OCI-LY3 (cell line): ENCODE data around the gene TRIP11.

Experiments
- EZH2phosphoT487 ChIP-seq: fragments of 200-600 bp; shearing (Covaris generic); IDR thresholded peaks from 2 replicates; pipeline ENCODE4 v1.6.1; 2018; ENCODE audit warnings: antibody characterized with exemption, mixed run types, low read depth
- TF ChIP-seq, protein P1 (sequence below): fragments of 200-600, 300-600 bp; sonication (generic); IDR thresholded peaks from 2 replicates; pipeline ENCODE4 v1.5.1; 2014; ENCODE audit warnings: antibody characterized with exemption, low read length, low read depth

DNA sequence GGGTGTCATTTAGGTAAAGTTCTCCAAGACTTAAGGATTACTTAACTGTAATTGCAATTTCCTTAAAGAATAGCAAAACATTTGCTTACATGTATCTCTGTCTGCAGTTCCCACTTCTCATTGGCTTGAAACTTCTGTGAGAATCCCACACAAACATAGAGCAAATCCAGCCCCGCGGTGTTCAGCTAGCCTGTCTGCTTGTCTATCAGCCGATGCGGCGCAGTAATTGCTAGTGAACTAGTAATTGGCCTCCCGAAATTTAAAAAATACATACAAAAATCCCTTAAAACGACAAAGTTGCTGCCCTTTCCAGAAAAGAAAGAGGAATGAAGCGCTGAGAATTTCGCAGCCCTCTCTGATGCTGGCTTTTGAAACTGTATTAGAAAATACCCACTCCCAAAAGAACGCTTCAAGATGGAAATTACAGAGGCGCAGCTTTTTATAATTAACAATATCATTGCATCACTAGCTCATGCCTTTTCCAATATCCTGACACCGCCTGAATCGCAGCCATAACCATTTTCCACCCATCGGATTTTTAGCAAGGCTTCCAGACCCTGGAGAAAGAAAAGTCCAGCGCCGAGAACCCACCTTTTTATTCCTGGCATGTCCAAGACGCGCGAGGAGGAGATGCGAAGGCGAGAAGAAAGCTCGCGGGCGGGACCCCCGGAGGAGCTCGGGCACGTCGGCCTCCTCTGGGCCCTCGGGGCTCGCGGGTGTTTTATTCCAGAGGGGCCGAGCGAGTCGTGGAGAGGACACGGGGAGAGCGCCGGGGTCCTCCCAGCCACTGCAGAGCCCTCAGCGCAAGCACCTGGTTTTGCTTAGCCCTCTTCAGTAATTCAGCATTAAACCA is 93.0 kb downstream of the TRIP11 start:
- TF ChIP-seq, protein P1, sequence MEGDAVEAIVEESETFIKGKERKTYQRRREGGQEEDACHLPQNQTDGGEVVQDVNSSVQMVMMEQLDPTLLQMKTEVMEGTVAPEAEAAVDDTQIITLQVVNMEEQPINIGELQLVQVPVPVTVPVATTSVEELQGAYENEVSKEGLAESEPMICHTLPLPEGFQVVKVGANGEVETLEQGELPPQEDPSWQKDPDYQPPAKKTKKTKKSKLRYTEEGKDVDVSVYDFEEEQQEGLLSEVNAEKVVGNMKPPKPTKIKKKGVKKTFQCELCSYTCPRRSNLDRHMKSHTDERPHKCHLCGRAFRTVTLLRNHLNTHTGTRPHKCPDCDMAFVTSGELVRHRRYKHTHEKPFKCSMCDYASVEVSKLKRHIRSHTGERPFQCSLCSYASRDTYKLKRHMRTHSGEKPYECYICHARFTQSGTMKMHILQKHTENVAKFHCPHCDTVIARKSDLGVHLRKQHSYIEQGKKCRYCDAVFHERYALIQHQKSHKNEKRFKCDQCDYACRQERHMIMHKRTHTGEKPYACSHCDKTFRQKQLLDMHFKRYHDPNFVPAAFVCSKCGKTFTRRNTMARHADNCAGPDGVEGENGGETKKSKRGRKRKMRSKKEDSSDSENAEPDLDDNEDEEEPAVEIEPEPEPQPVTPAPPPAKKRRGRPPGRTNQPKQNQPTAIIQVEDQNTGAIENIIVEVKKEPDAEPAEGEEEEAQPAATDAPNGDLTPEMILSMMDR: no peak
- TF ChIP-seq EZH2phosphoT487: no peak
